ENCODE measurements around the gene TMEM271.

TMEM271 gene, protein sequence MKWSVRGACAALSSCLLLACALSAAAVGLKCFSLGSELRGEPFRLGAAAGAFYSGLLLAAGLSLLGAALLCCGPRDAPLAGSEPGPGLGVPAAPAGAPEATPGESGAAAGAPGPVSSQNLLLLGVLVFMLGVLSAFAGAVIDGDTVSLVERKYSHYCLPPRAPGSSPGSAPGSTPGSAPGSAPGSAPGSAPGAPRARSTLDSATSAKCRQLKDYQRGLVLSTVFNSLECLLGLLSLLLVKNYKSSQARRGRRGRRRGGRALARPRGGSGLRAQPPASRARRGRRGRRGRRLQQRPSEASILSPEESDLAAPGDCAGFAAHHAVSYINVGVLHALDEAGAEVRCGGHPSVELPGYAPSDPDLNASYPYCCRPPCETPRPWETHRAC

DNA sequence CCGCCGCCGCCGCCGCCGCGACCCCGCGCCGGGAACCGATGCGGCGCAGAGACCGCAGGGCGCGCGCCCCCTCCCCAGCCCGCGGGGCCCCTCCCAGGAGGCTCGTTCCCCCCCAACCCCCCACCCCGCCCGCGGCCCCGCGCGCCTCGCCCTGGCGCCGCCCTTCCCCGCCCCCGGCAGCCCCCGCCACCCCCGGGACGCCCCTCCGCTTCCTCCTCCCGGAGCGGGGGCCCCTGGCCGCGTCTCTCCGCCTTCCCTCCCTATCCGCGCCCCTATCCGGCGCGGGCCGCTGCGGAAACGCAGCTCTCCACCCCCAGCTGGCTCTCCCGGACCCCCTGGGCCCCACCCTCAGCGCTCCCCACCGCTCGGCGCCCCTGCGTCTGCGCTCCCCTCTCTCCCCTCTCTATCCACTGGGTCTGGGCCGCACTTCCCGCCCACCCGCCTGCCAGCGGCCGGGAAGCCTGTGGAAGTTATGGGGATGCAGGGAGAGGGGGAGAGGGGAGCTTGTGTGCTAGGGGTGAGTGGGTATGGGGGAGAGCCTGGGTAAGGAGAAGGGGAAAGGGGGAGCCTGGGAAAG, at the start of gene TMEM271:
TMEM271 (minus strand) TSS at position 51 of the 577 bp plus-strand sequence. CDS start 233 bp downstream, outside the sequence.
- ChIA-PET POLR2A (no interaction called here), CTCF (no interaction called here)
- TF ChIP-seq, protein P1, sequence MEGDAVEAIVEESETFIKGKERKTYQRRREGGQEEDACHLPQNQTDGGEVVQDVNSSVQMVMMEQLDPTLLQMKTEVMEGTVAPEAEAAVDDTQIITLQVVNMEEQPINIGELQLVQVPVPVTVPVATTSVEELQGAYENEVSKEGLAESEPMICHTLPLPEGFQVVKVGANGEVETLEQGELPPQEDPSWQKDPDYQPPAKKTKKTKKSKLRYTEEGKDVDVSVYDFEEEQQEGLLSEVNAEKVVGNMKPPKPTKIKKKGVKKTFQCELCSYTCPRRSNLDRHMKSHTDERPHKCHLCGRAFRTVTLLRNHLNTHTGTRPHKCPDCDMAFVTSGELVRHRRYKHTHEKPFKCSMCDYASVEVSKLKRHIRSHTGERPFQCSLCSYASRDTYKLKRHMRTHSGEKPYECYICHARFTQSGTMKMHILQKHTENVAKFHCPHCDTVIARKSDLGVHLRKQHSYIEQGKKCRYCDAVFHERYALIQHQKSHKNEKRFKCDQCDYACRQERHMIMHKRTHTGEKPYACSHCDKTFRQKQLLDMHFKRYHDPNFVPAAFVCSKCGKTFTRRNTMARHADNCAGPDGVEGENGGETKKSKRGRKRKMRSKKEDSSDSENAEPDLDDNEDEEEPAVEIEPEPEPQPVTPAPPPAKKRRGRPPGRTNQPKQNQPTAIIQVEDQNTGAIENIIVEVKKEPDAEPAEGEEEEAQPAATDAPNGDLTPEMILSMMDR (IDR thresholded peaks at IDR 0.05; ENCODE audit: control extremely low read depth, extremely low read depth, low read depth, missing control alignments): no peak
- no peak for DNase-seq (ENCODE audit: extremely low spot score)

DNA sequence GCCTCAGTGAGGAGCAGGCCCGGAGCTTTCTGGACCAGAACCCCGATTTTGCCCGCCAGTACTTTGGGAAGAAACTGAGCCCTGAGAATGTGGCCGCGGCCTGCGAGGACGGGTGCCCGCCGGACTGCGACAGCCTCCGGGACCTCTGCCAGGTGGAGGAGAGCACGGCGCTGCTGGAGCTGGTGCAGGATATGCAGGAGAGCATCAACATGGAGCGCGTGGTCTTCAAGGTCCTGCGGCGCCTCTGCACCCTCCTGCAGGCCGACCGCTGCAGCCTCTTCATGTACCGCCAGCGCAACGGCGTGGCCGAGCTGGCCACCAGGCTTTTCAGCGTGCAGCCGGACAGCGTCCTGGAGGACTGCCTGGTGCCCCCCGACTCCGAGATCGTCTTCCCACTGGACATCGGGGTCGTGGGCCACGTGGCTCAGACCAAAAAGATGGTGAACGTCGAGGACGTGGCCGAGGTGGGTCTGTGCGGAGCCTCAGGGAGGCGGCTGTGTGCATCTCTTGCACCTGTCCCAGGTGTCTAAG, 49.6 kb upstream of the TMEM271 start:
- TF ChIP-seq, protein P1 (IDR thresholded peaks at IDR 0.05; ENCODE audit: control extremely low read depth, extremely low read depth, low read depth, missing control alignments): no peak
- ChIA-PET CTCF (no interaction called here), POLR2A (no interaction called here)
- DNase-seq (ENCODE audit: extremely low spot score): no peak

DNA sequence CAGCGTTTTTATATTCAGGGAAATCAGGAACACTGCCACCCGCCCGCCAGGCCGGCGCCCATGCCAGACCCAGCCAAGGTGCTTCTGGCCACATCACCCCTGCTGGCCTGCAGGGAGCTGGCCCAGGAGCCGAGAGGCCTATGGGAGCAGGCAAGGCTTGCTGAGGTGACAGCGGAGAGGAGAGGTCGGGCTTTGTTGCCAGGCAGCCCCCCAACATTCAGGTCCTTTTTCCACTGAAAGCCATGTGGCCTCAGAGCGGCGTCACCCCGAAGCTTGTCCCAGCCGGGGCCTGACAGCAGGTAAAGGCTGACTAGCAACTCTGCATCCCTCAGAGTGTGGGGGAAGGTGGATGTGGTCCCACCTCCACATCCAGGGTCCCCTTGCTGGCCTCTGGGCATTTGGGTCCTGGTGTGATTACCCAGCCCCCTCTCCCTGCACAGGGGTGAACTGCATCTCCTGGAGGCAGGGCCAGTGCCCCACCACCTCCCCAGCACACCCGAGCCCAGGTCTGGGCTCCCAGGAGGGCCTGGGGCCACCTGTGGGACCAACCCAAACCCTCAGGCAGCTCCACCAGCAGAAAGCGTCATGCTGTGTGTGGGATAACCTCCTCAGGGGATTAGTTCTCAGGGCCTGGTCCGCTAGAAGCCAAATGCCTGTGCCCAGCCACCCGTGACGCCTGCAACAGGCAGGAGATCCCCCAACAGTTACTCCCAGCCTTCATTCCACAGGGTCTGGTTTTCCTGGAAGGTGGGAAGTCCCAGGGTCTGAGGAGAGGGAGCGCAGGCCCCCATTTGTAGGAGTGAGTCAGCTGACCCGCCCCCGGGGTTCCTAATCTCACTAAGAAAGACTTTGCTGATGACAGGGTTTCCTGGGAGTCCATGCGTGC, 48.9 kb upstream of the TMEM271 start, which contains the start of gene PDE6B:
PDE6B (plus strand) TSS at position 869 of the 886 bp plus-strand sequence. CDS start 54 bp downstream, outside the sequence.
- TF ChIP-seq, protein P1 (IDR thresholded peaks at IDR 0.05; ENCODE audit: control extremely low read depth, extremely low read depth, low read depth, missing control alignments): no peak
- no peak for DNase-seq (ENCODE audit: extremely low spot score)
- CTCF ChIA-PET: no interaction called here

DNA sequence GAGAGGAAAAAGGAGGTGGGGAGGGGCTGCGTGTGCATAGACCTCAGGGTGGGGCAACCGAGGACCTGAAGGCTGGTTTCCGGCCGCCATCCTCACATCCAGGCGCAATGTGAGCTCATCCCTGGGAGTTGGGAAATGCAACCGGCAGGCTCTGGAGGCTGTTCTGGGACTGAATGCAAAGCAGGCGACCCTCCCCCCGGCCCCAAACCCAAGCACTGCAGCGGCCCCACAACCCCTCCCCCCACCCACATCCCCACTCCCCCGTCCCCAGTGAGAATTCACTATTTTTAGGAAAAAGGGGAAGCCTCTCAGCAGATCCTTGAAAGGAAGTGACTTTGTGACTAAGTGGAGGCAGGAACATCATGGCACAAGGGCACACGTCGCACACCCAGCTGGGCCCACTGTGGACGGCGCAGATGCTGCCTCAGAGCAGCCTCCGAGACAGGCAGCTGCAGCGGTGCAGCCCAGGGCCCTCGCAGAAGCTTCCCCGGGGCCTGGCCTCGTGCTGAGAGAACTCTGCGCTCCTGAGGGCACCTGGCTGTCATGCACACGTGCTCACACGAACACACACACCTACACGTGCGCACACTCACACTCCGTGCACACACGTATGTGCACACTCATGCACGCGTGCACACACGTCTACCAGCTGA, 47.9 kb upstream of the TMEM271 start:
- no peak for DNase-seq (ENCODE audit: extremely low spot score)
- TF ChIP-seq, protein P1 (IDR thresholded peaks at IDR 0.05; ENCODE audit: control extremely low read depth, extremely low read depth, low read depth, missing control alignments): no peak
- ChIA-PET CTCF (interaction anchor here (0.9 kb wide), 1 partner anchor 10 kb away, joined by 3 read pairs; no protein-coding TSS in a partner anchor), POLR2A (no interaction called here)

More for the DNA sequence above, 48.9 kb upstream of the TMEM271 start, which contains the start of gene PDE6B:
- POLR2A ChIA-PET: no interaction called here

DNA sequence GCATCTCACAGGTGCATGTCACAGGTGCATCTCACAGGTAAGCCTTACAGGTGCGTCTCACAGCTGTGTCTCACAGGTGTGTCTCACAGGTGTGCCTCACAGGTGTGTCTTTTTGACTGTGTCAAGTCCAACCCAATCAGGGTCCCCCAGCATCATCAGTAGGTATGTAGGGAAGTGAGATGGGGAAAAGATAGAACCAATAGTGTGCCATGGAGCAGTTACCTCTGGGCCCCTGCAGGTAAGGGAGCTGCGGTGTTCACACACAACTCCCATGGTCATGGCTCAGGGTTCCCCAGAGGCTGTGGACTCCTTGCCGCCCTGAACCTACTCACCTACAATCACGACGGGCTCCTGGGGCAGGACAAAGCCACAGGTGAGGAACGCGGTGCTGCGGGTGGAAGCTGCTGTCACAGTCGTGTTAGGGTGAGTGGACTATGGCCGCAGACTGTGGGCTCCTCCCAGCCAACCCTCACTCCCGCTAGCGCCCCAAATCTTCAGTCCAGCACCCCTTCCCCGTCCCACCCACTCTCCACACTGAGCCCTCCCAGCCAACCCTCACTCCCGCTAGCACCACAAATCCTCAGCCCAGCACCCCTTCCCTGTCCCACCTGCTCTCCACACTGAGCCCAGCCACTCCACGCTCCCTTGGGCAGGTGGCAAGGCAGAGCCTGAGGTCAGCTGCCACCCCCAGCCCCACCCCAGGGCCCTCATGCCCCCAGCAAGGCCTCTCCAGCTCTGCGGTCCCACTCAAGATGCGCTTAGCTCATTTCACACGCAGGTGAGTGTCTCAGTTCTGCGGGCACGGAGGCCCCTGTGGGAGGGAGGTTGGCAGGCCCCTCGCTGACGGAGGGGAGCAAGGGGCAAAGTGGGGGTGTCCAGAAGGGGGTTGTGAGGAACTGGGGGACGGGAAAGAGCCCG, 47.2 kb upstream of the TMEM271 start:
- POLR2A ChIA-PET: no interaction called here
- DNase-seq (ENCODE audit: extremely low spot score): no peak
- TF ChIP-seq, protein P1 (IDR thresholded peaks at IDR 0.05; ENCODE audit: control extremely low read depth, extremely low read depth, low read depth, missing control alignments): no peak
- CTCF ChIA-PET: interaction anchor here (0.9 kb wide), 1 partner anchor 9 kb away, joined by 3 read pairs; no protein-coding TSS in a partner anchor
